Esophagus (tissue), 2 donors: ENCODE measurements around the gene SLC8A1. TPM values are rescaled to one million over a fixed set of nuclear protein-coding genes. Genes with fewer than 3 reads are reported as not detected.
A peak's percentile ranks its signal among the peaks of the same experiment; 100 is the strongest.

Experiments
- H3K27ac ChIP-seq, 2 donors: one replicate each; pipeline ENCODE4 v1.5.1; 2013; ENCODE audit warnings: low read depth in 2 of 2, mild to moderate bottlenecking in 2 of 2, inconsistent platforms in 1 of 2, low read length in 1 of 2, moderate library complexity in 1 of 2
- H3K27me3 ChIP-seq, 2 donors: one replicate each; pipeline ENCODE4 v1.6.1; 2013; ENCODE audit warnings: low read length in 2 of 2, control low read depth in 1 of 2, mild to moderate bottlenecking in 1 of 2; ENCODE audit not compliant: insufficient read depth in 2 of 2, control insufficient read depth in 1 of 2
- H3K36me3 ChIP-seq, 2 donors: one replicate each; pipeline ENCODE4 v1.6.1; 2013; ENCODE audit warnings: low read length in 1 of 2; ENCODE audit not compliant: control insufficient read depth in 2 of 2, insufficient read depth in 2 of 2
- H3K4me1 ChIP-seq, 2 donors: one replicate each; pipeline ENCODE4 v1.6.1; 2013; ENCODE audit warnings: low read length in 1 of 2; ENCODE audit not compliant: control insufficient read depth in 2 of 2, insufficient read depth in 2 of 2
- H3K4me3 ChIP-seq, 2 donors: one replicate each; pipeline ENCODE4 v1.5.1; 2013; ENCODE audit warnings: low read length in 2 of 2, mild to moderate bottlenecking in 2 of 2, low read depth in 1 of 2, moderate library complexity in 1 of 2
- H3K9me3 ChIP-seq, 2 donors: one replicate each; pipeline ENCODE4 v1.6.1; 2013; ENCODE audit warnings: mild to moderate bottlenecking in 2 of 2, low read depth in 1 of 2, low read length in 1 of 2, moderate library complexity in 1 of 2; ENCODE audit not compliant: control insufficient read depth in 2 of 2, insufficient read depth in 1 of 2
- WGBS, 2 donors: extraction: QIAGEN DNeasy Blood & Tissue Kit; methylation state at CpG; one replicate each; pipeline ENCODE4 v1.1.7; 2013; 5-methylcytosine and 5-hydroxymethylcytosine counted together
- polyA plus RNA-seq, 2 donors: library from polyadenylated mRNA; stranded (reverse); fragments of 200-250 nt; gene quantifications; one replicate each; pipeline ENCODE4 v1.2.3, GENCODE V29; 2013
- donor health status: healthy with polysubstance abuse.
- donor health status: Bipolar disorder and iron deficiency.

Gene SLC8A1
- polyA plus RNA-seq, 2 donors, result 0.26 to 0.73 TPM

GRCh38 chr2:40109381-40109780 lies 342.5 kb downstream of the SLC8A1 start:
- Histone ChIP-seq H3K9me3 (no peaks in the 10 kb centered on the region), H3K27me3 (no peaks in the 10 kb centered on the region), H3K4me3 (no peak overlapping the region), H3K27ac (no peak overlapping the region), H3K36me3 (no peaks in the 10 kb centered on the region), H3K4me1 (no peaks in the 10 kb centered on the region)
- 84 to 89% methylated on average over 4 of the region's 4 CpGs for WGBS, 2 donors

GRCh38 chr2:40108851-40109250 lies 343.0 kb downstream of the SLC8A1 start:
- Histone ChIP-seq H3K9me3 (no peaks in the 10 kb centered on the region), H3K27me3 (no peaks in the 10 kb centered on the region), H3K36me3 (no peaks in the 10 kb centered on the region), H3K27ac (no peak overlapping the region), H3K4me3 (no peak overlapping the region), H3K4me1 (no peaks in the 10 kb centered on the region)
- WGBS, 2 donors, result 84% methylated on average over 4 of the region's 4 CpGs

GRCh38 chr2:40106061-40106460 lies 345.8 kb downstream of the SLC8A1 start:
- 78 to 89% methylated on average over 2 of the region's 2 CpGs for WGBS, 2 donors
- Histone ChIP-seq H3K27ac (peak overlapping the region in 1 of 2 donors; percentile 67), H3K4me1 (no peaks in the 10 kb centered on the region), H3K27me3 (no peaks in the 10 kb centered on the region), H3K4me3 (no peak overlapping the region), H3K36me3 (no peaks in the 10 kb centered on the region), H3K9me3 (no peaks in the 10 kb centered on the region)

GRCh38 chr2:40105593-40105992 lies 346.3 kb downstream of the SLC8A1 start:
- 43 to 62% methylated on average over 5 of the region's 5 CpGs for WGBS, 2 donors

GRCh38 chr2:40103590-40103989 lies 348.3 kb downstream of the SLC8A1 start:
- H3K27me3 ChIP-seq, result no peaks in the 10 kb centered on the region
- no peak overlapping the region for H3K4me3 ChIP-seq
- no peaks in the 10 kb centered on the region for H3K4me1 ChIP-seq
- H3K27ac ChIP-seq, result peak overlapping the region in 1 of 2 donors; percentile 25
- H3K36me3 ChIP-seq, result no peaks in the 10 kb centered on the region
- H3K9me3 ChIP-seq, result no peaks in the 10 kb centered on the region
- WGBS, 2 donors, result 74 to 75% methylated on average over 2 of the region's 2 CpGs

More at GRCh38 chr2:40105593-40105992, 346.3 kb downstream of the SLC8A1 start:
- H3K9me3 ChIP-seq, result no peaks in the 10 kb centered on the region
- H3K4me1 ChIP-seq, result no peaks in the 10 kb centered on the region
- no peak overlapping the region for H3K4me3 ChIP-seq
- peak overlapping the region; percentile 34 to 67 for H3K27ac ChIP-seq
- H3K27me3 ChIP-seq, result no peaks in the 10 kb centered on the region
- no peaks in the 10 kb centered on the region for H3K36me3 ChIP-seq

- no peak overlapping the region for H3K27ac ChIP-seq
- no peak overlapping the region for H3K4me3 ChIP-seq
- no peaks in the 10 kb centered on the region for H3K4me1 ChIP-seq
- no peaks in the 10 kb centered on the region for H3K27me3 ChIP-seq
- H3K9me3 ChIP-seq, result no peaks in the 10 kb centered on the region
- WGBS, 2 donors, result 34 to 47% methylated on average over 3 of the region's 3 CpGs
- H3K36me3 ChIP-seq, result no peaks in the 10 kb centered on the region
These were observed 348.7 kb downstream of the SLC8A1 start for GRCh38 chr2:40103163-40103562.

GRCh38 chr2:40102447-40102846 lies 349.4 kb downstream of the SLC8A1 start:
- no peaks in the 10 kb centered on the region for H3K27me3 ChIP-seq
- no peak overlapping the region for H3K27ac ChIP-seq
- H3K4me1 ChIP-seq, result no peaks in the 10 kb centered on the region
- H3K4me3 ChIP-seq, result no peak overlapping the region
- no peaks in the 10 kb centered on the region for H3K9me3 ChIP-seq
- H3K36me3 ChIP-seq, result no peaks in the 10 kb centered on the region
- 85 to 88% methylated on average over 6 of the region's 6 CpGs for WGBS, 2 donors

- H3K27me3 ChIP-seq, result no peaks in the 10 kb centered on the region
- no peak overlapping the region for H3K4me3 ChIP-seq
- no peaks in the 10 kb centered on the region for H3K9me3 ChIP-seq
- H3K27ac ChIP-seq, result no peak overlapping the region
- no peaks in the 10 kb centered on the region for H3K4me1 ChIP-seq
- H3K36me3 ChIP-seq, result no peaks in the 10 kb centered on the region
- 0 to 41% methylated on average over 1 of the region's 1 CpG for WGBS, 2 donors
These were observed 350.7 kb downstream of the SLC8A1 start for GRCh38 chr2:40101131-40101575.

GRCh38 chr2:40100676-40101075 lies 351.2 kb downstream of the SLC8A1 start:
- Histone ChIP-seq H3K27me3 (no peaks in the 10 kb centered on the region), H3K36me3 (no peaks in the 10 kb centered on the region), H3K4me3 (no peak overlapping the region), H3K9me3 (no peaks in the 10 kb centered on the region), H3K4me1 (no peaks in the 10 kb centered on the region), H3K27ac (no peak overlapping the region)
- 90 to 93% methylated on average over 3 of the region's 3 CpGs for WGBS, 2 donors

GRCh38 chr2:40098786-40099470 lies 353.0 kb downstream of the SLC8A1 start:
- WGBS, 2 donors, result 90 to 92% methylated on average over 9 of the region's 9 CpGs
- Histone ChIP-seq H3K27me3 (no peaks in the 10 kb centered on the region), H3K27ac (no peak overlapping the region), H3K9me3 (no peaks in the 10 kb centered on the region), H3K36me3 (no peaks in the 10 kb centered on the region), H3K4me3 (no peak overlapping the region), H3K4me1 (no peaks in the 10 kb centered on the region)
